CD4-positive, CD25-positive, alpha-beta regulatory T cell (primary cell): Measurements from ENCODE around the gene FBN3. TPM values are rescaled to one million over a fixed set of nuclear protein-coding genes. Genes with fewer than 3 reads are reported as not detected.

Experiments
- ATAC-seq, 2 donors: fragments of 150-1000 bp; cut with Tn5 transposase; one replicate each; pipeline ENCODE4 v1.10.0; 2021; ENCODE audit warnings: low read depth in 2 of 2, moderate number of reproducible peaks in 2 of 2, moderate library complexity in 1 of 2
- DNase-seq, 3 donors: peaks; one replicate each; pipeline versions ENCODE4 v3.0.0 to v3.0.0-alpha.2; 2012 to 2022; ENCODE audit warnings: mixed read lengths in 1 of 3
- H3K27ac ChIP-seq: one replicate; pipeline ENCODE4 v1.7.0; 2013; ENCODE audit warnings: mild to moderate bottlenecking, low read length; ENCODE audit not compliant: insufficient read depth, poor library complexity, severe bottlenecking
- H3K27me3 ChIP-seq: one replicate; pipeline ENCODE4 v1.7.0; 2013; ENCODE audit warnings: low read length; ENCODE audit not compliant: control insufficient read depth, insufficient read depth
- H3K36me3 ChIP-seq: one replicate; pipeline ENCODE4 v1.7.0; 2013; ENCODE audit warnings: mild to moderate bottlenecking, low read length, moderate library complexity; ENCODE audit not compliant: control insufficient read depth, insufficient read depth
- H3K4me1 ChIP-seq: 2 replicates; pipeline ENCODE4 v1.7.0; 2013; ENCODE audit warnings: mild to moderate bottlenecking, low read length; ENCODE audit not compliant: insufficient read depth, control insufficient read depth, poor library complexity, severe bottlenecking
- H3K4me3 ChIP-seq: one replicate; pipeline ENCODE4 v1.7.0; 2013; ENCODE audit warnings: low read depth, mild to moderate bottlenecking, low read length, moderate library complexity
- H3K9me3 ChIP-seq, 2 experiments: 1 replicate in 1 of 2; 2 replicates in 1 of 2; pipeline ENCODE4 v1.7.0; 2013; ENCODE audit warnings: low read length in 2 of 2, mild to moderate bottlenecking in 1 of 2, moderate library complexity in 1 of 2; ENCODE audit not compliant: control insufficient read depth in 2 of 2
- H3K27ac Mint-ChIP-seq, 3 donors: one replicate each; pipeline ENCODE4 v1.8.0; 2020 to 2022; ENCODE audit warnings: mild to moderate bottlenecking in 3 of 3, mixed read lengths in 3 of 3, moderate library complexity in 2 of 3
- H3K27me3 Mint-ChIP-seq: one replicate; pipeline ENCODE4 v1.8.0; 2022; ENCODE audit warnings: mild to moderate bottlenecking, mixed read lengths
- H3K36me3 Mint-ChIP-seq: one replicate; pipeline ENCODE4 v1.8.0; 2020; ENCODE audit warnings: mixed read lengths
- H3K4me1 Mint-ChIP-seq, 4 donors: one replicate each; pipeline ENCODE4 v1.8.0; 2020 to 2022; ENCODE audit warnings: mixed read lengths in 4 of 4, mild to moderate bottlenecking in 1 of 4
- H3K4me3 Mint-ChIP-seq, 4 donors: one replicate each; pipeline ENCODE4 v1.8.0; 2020 to 2022; ENCODE audit warnings: mild to moderate bottlenecking in 4 of 4, mixed read lengths in 4 of 4, moderate library complexity in 3 of 4
- H3K9me3 Mint-ChIP-seq, 7 donors: one replicate each; pipeline ENCODE4 v1.8.0; 2020 to 2022; ENCODE audit warnings: mixed read lengths in 7 of 7, mild to moderate bottlenecking in 3 of 7, moderate library complexity in 2 of 7
- polyA plus RNA-seq, 4 donors: library from polyadenylated mRNA; unstranded; fragments of 300-500 nt; fragmentation: Illumina TruSeq; gene quantifications; one replicate each; pipeline ENCODE4 v1.2.3, GENCODE V29; 2021
- total RNA-seq: library from RNA; stranded (reverse); gene quantifications from one replicate; pipeline ENCODE4 v1.2.3, GENCODE V29; 2022

The FBN3 gene
- total and polyA plus RNA-seq, 5 donors from 2014 or later: 0.07 TPM; not detected in 4

DNA sequence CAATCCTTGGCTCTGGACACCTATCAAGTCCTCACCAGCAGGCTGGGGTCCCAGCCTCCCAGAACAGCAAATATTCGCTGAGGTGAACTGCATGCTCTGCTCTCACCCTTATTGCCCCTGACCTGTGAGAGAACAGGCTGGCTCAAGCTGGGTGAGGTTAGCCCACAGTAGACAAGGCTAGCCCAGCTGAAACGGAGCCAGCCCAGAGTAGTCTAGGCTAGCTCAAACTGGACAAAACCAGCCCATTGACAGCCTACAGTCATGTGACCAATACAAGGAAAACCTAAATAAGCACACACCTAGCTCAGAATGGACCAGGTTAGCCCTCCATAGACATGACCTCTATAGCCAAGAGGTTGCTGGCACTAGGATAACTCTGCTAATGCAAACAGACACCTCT is 58.4 kb downstream of the FBN3 start:
- H3K9me3 ChIP-seq: peaks cover 13 to 19% of the 10 kb centered on the region in 2 experiments
- no peaks in the 10 kb centered on the region for H3K27me3 Mint-ChIP-seq
- no peak overlapping the region for H3K27ac Mint-ChIP-seq
- no peak overlapping the region for H3K4me3 Mint-ChIP-seq
- DNase-seq (no peak), ATAC-seq (no peak)
- no peak overlapping the region for H3K27ac ChIP-seq
- H3K9me3 Mint-ChIP-seq: peaks cover 0 to 18% (median 5%) of the 10 kb centered on the region in 7 donors
- H3K36me3 Mint-ChIP-seq: no peaks in the 10 kb centered on the region
- H3K4me3 ChIP-seq: no peak overlapping the region
- H3K4me1 Mint-ChIP-seq: no peaks in the 10 kb centered on the region
- no peaks in the 10 kb centered on the region for H3K27me3 ChIP-seq
- H3K4me1 ChIP-seq: no peaks in the 10 kb centered on the region
- no peaks in the 10 kb centered on the region for H3K36me3 ChIP-seq

DNA sequence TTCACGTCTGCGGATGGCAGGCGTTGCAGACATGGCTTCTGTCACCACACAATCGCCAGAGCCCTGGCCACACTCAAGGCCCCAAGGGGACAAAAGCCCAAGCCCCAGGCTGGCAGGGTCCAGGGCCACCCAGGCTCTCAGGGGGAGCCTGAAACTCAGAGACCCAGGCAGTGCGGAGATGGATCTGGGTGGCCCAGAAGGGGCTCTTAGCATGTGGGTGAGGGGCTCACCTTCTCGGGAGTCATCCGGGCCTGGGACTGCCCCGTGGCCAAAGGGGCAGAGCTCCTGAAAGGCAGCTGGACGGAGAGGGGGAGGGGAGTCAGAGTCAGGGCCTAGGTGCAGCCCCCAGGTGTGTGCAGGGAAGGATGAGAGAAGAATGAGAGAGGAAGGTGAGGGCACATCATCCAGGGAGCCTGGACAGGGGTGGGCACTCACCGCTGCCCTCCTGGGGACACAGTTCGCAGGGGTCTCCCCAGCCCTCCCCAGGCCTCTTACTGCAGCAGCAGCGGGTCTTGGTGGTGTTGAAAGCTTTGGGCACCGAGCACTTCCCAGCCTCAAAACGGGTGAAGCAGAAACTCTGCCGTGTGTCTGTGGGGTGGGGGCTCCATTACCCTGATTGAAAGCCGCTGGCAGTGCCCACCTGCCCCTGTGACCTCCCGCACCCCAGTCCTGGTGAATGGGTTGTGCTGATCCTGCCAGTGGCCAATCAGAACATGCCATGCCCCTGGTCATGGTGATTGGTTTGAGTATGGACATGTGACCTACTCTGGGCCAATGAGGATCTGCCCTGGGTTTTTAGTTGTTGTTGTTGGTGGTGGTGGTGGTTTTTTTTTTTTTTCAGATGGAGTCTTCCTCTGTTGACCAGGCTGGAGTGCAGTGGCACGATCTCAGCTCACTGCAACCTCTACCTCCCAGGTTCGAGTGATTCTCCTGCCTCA is 59.5 kb downstream of the FBN3 start:
- H3K4me3 ChIP-seq: no peak overlapping the region
- H3K36me3 ChIP-seq: no peaks in the 10 kb centered on the region
- no peaks in the 10 kb centered on the region for H3K4me1 ChIP-seq
- Mint-ChIP-seq H3K4me1 (peaks cover 0 to 5% (median 0%) of the 10 kb centered on the region in 4 donors), H3K9me3 (peaks cover 0 to 16% (median 5%) of the 10 kb centered on the region in 7 donors), H3K36me3 (no peaks in the 10 kb centered on the region), H3K27ac (no peak overlapping the region), H3K27me3 (no peaks in the 10 kb centered on the region), H3K4me3 (no peak overlapping the region)
- H3K27me3 ChIP-seq: no peaks in the 10 kb centered on the region
- H3K27ac ChIP-seq: no peak overlapping the region
- peaks cover 3 to 8% of the 10 kb centered on the region in 2 experiments for H3K9me3 ChIP-seq
- ATAC-seq (no peak), DNase-seq (no peak)

DNA sequence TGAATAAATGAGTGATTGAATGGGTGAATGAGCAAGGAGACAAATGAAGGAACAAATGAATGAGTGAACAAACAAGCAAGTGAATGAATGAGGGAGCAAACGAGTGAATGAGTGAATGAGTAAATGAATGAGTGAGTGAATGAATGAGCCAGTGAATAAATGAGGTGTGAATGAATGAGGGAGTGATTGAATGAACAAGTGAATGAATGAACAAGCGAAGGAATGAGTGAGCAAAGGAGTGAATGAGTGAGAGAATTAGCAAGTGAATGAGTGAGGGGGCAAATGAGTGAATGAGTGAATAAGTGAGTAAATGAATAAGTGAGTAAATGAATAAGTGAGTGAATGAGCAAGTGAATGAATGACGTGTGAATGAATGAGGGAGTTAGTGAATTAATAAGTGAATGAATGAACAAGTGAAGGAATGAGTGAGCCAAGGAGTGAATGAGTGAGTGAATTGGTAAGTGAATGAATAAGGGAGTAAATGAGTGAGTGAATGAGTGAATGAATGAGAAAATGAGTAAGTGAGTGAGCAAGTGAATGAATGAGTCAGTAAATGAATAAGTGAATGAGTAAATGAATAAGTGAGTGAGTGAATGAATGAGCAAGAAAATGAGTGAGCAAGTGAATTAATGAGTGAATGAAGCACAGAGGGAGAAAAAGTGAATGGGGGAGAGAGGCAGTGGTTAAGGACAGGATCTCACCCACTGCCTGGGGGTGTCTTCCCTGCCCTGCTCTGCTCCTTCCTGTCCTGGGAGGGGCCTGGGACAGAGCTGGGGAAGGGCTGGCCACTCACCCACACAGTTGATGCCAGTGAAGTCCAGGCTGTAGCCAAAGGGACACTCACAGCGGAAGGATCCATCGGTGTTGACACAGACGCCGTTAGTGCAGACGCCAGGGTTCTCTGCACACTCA is 60.4 kb downstream of the FBN3 start:
- Mint-ChIP-seq H3K4me1 (peaks cover 0 to 5% (median 0%) of the 10 kb centered on the region in 4 donors), H3K4me3 (no peak overlapping the region), H3K27me3 (no peaks in the 10 kb centered on the region), H3K27ac (no peak overlapping the region), H3K36me3 (no peaks in the 10 kb centered on the region), H3K9me3 (peaks cover 0 to 10% (median 3%) of the 10 kb centered on the region in 7 donors)
- no peak overlapping the region for H3K4me3 ChIP-seq
- H3K27ac ChIP-seq: no peak overlapping the region
- no peaks in the 10 kb centered on the region for H3K27me3 ChIP-seq
- DNase-seq: no peak
- H3K9me3 ChIP-seq: peaks cover 0 to 2% of the 10 kb centered on the region in 2 experiments
- H3K36me3 ChIP-seq: no peaks in the 10 kb centered on the region
- ATAC-seq: no peak
- H3K4me1 ChIP-seq: no peaks in the 10 kb centered on the region

DNA sequence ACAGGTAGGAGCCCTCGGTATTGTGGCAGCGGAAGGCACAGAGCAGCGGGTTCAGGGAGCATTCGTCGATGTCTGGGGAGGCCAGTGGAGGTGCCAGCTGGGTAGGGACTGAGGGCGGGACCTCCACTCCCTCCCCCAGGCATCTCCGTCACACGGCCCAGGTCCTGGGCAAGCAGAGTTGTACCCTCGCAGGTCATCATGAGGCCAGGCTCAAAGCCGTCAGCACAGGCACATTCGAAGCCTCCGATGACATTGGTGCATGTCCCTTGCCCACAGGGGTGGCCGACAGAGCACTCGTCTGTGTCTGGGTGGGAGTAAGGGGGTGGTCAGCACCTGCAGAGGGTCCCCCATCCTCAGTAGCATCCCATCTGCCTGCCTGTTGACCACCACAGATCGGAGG is 61.5 kb downstream of the FBN3 start:
- no peak overlapping the region for H3K27ac Mint-ChIP-seq
- Histone ChIP-seq H3K4me1 (no peaks in the 10 kb centered on the region), H3K27ac (no peak overlapping the region), H3K4me3 (no peak overlapping the region), H3K36me3 (no peaks in the 10 kb centered on the region), H3K27me3 (no peaks in the 10 kb centered on the region), H3K9me3 (no peaks in the 10 kb centered on the region)
- peaks cover 0 to 2% (median 0%) of the 10 kb centered on the region in 7 donors for H3K9me3 Mint-ChIP-seq
- DNase-seq: no peak
- no peaks in the 10 kb centered on the region for H3K36me3 Mint-ChIP-seq
- no peak overlapping the region for H3K4me3 Mint-ChIP-seq
- H3K27me3 Mint-ChIP-seq: no peaks in the 10 kb centered on the region
- ATAC-seq: no peak
- H3K4me1 Mint-ChIP-seq: peaks cover 0 to 5% (median 0%) of the 10 kb centered on the region in 4 donors

DNA sequence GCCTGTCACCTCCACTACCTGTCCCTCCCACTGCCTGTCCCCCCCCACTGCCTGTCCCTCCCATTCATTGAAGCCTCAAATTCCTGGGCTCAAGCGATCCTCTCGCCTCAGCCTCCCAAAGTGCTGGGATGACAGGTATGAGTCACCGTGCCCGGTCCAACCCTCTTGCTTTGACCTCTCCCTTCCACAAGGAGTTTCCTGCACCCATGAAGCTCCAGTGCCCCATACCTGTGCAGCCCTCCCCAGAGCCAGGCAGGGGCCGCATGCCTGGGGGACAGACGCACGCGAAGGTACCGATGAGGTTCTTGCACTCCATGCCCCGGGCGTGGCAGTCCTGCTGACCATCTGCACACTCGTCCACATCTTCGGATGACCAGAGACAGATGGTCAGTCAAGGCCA is 62.5 kb downstream of the FBN3 start:
- ATAC-seq (no peak), DNase-seq (no peak)
- Histone ChIP-seq H3K27me3 (no peaks in the 10 kb centered on the region), H3K4me1 (no peaks in the 10 kb centered on the region), H3K9me3 (no peaks in the 10 kb centered on the region), H3K27ac (no peak overlapping the region), H3K36me3 (no peaks in the 10 kb centered on the region), H3K4me3 (no peak overlapping the region)
- Mint-ChIP-seq H3K27me3 (no peaks in the 10 kb centered on the region), H3K9me3 (peaks cover 0 to 2% (median 0%) of the 10 kb centered on the region in 7 donors), H3K27ac (no peak overlapping the region), H3K4me3 (no peak overlapping the region), H3K36me3 (no peaks in the 10 kb centered on the region), H3K4me1 (peaks cover 0 to 5% (median 0%) of the 10 kb centered on the region in 4 donors)

DNA sequence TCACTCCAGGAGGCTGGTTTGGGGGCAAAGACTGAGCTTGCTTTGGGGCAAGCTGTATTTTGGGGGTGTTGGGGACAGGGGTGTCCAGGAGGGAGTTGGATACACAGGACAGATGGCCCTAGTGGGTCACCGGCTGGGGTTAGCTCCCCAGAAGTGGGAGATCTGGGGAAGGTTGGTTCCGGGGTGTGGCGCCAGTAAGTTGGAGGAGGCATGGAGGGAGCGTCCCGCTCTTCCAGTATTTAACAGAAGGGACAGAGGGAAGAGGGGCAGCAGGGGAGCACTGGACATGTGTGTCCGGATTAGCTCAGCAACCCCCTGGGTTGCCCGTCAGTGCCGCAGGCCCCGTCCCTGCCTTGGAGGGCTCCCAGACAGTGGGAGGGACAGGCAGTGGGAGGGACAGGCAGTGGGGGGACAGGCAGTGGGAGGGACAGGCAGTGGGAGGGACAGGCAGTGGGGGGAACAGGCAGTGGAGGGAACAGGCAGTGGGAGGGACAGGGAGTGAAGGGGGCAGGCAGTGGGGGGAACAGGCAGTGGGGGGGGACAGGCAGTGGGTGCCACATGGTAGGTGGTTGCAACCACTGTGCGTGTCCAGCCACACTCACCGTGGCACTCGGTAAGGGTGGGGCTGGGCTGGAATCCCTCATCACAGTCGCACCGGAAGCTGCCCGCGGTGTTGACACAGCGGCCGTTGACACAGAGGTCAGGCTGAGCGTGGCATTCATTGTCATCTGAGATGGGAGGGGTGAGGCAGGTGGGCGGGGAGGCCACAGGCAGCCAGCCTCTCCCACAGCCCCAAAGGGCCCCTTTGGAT is 63.6 kb downstream of the FBN3 start:
- Histone ChIP-seq H3K27ac (no peak overlapping the region), H3K27me3 (no peaks in the 10 kb centered on the region), H3K4me1 (no peaks in the 10 kb centered on the region), H3K9me3 (no peaks in the 10 kb centered on the region), H3K4me3 (no peak overlapping the region), H3K36me3 (no peaks in the 10 kb centered on the region)
- DNase-seq (no peak), ATAC-seq (no peak)
- no peaks in the 10 kb centered on the region for H3K36me3 Mint-ChIP-seq
- H3K27ac Mint-ChIP-seq: no peak overlapping the region
- H3K4me1 Mint-ChIP-seq: peaks cover 0 to 5% (median 0%) of the 10 kb centered on the region in 4 donors
- H3K9me3 Mint-ChIP-seq: peaks cover 0 to 2% (median 0%) of the 10 kb centered on the region in 7 donors
- H3K4me3 Mint-ChIP-seq: no peak overlapping the region
- no peaks in the 10 kb centered on the region for H3K27me3 Mint-ChIP-seq

DNA sequence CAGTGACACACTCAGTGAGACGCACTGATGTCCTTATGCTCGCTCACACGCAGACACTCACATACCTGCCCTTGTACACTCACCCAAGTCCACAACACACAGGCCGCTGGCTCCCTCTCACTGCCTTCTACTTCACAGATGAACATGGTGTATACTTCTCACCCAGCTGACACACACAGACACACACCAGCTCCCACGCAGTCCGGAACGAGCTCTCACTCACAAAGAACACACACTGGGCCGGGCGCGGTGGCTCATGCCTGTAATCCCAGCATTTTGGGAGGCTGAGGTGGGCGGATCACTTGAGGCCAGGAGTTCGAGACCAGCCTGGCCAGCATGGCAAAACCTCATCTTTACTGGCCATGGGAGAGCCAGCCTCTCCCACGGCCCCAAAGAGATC is 65.2 kb downstream of the FBN3 start:
- Histone ChIP-seq H3K36me3 (no peaks in the 10 kb centered on the region), H3K27me3 (no peaks in the 10 kb centered on the region), H3K9me3 (no peaks in the 10 kb centered on the region), H3K27ac (no peak overlapping the region), H3K4me1 (no peaks in the 10 kb centered on the region), H3K4me3 (no peak overlapping the region)
- peaks cover 4% of the 10 kb centered on the region for H3K27me3 Mint-ChIP-seq
- H3K27ac Mint-ChIP-seq: no peak overlapping the region
- no peak overlapping the region for H3K4me3 Mint-ChIP-seq
- no peaks in the 10 kb centered on the region for H3K36me3 Mint-ChIP-seq
- DNase-seq (no peak), ATAC-seq (no peak)
- peaks cover 0 to 5% (median 0%) of the 10 kb centered on the region in 4 donors for H3K4me1 Mint-ChIP-seq
- peaks cover 0 to 2% (median 0%) of the 10 kb centered on the region in 7 donors for H3K9me3 Mint-ChIP-seq
